ENCODE results near the gene FGF4.

- TF ChIP-seq CTCF (IDR thresholded peaks at IDR 0.05): no peak
- TF ChIP-seq POLR2A (IDR thresholded peaks at IDR 0.05; ENCODE audit: low read depth): no peak
- no peak for TF ChIP-seq POLR2AphosphoS5 (IDR thresholded peaks at IDR 0.05)
- no peak for TF ChIP-seq EP300 (IDR thresholded peaks at IDR 0.05)
These were observed 33.5 kb upstream of the FGF4 start for GRCh38 chr11:69808667-69809086.

Data from esophagus muscularis mucosa (tissue), 4 donors.